ENCODE data around the gene ZBTB14. TPM values are rescaled to one million over a fixed set of nuclear protein-coding genes. Genes with fewer than 3 reads are reported as not detected.

The ZBTB14 gene
- total RNA-seq, 1 donor from 2014 or later = 9.0 TPM

GRCh38 chr18:5315838-5316237, 20.3 kb upstream of the ZBTB14 start:
- no peaks in the 10 kb centered on the region for H4K20me1 ChIP-seq (ENCODE audit: insufficient read depth, low read length)
- no peaks in the 10 kb centered on the region for H3K36me3 ChIP-seq (ENCODE audit: insufficient read depth, low read length)
- H3K4me3 Mint-ChIP-seq (ENCODE audit: unreplicated experiment) = no peak overlapping the region
- H3K4me1 Mint-ChIP-seq (ENCODE audit: low read depth, unreplicated experiment) = no peaks in the 10 kb centered on the region
- no peak overlapping the region for H3K4me3 ChIP-seq (ENCODE audit: insufficient read depth, low read depth, low read length)
- H3K79me2 ChIP-seq (ENCODE audit: insufficient read depth, low read length) = no peaks in the 10 kb centered on the region
- no peak overlapping the region for H3K9ac ChIP-seq (ENCODE audit: low read length)
- H3K27ac Mint-ChIP-seq (ENCODE audit: unreplicated experiment) = no peak overlapping the region
- TF ChIP-seq CTCF (IDR thresholded peaks at IDR 0.05; ENCODE audit: insufficient read depth, low read depth, low read length) = no peak
- no peak for TF ChIP-seq EZH2 (IDR thresholded peaks at IDR 0.05; ENCODE audit: insufficient read depth, low read length)
- H3K4me2 ChIP-seq (ENCODE audit: low read length) = no peak overlapping the region
- no peak overlapping the region for H2AFZ ChIP-seq (ENCODE audit: low read depth, low read length)
- no peaks in the 10 kb centered on the region for H3K9me3 ChIP-seq (ENCODE audit: insufficient read depth, low read depth, low read length)
- H3K36me3 Mint-ChIP-seq (ENCODE audit: low read depth, unreplicated experiment) = no peaks in the 10 kb centered on the region
- FAIRE-seq (no peak), DNase-seq (ENCODE audit: low read depth) (no peak)
- H3K27ac ChIP-seq (ENCODE audit: low read depth, low read length) = no peak overlapping the region
- no peaks in the 10 kb centered on the region for H3K9me3 Mint-ChIP-seq (ENCODE audit: unreplicated experiment)
- H3K27me3 ChIP-seq (ENCODE audit: insufficient read depth, low read length) = no peaks in the 10 kb centered on the region
- no peaks in the 10 kb centered on the region for H3K4me1 ChIP-seq (ENCODE audit: insufficient read depth, low read length)
- H3K27me3 Mint-ChIP-seq (ENCODE audit: low read depth, unreplicated experiment) = peaks cover 2% of the 10 kb centered on the region

DNA sequence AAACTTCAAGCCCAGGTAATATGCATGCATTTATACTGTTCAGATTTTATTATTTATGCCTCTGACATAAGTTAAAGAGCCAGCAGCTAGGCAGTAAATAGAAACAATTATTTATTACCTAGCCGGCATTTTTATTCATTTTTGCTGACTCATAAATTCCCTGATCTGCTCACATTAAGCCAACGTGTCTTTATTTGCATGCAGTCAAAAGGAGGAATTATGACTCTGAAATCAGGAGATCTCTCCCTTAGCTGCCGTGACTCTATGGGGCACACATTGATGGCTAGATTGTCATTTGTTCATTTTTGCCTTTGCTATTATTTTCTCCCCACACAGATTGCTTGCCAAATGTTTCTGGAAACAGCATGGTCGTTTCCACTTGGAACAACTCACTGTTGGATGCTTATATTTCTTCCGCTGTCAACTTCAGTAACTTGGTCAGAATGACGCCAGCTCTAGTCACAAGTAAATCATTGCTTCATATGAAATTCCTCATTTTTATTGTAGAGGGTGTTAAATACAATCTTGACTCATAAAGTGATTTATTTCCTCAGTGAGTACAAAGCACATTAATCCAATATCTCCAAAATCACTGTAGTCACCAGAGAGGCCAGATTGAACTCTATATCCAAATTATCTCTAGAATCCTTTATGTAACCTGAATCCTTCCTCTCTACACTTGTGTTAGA, 15.9 kb upstream of the ZBTB14 start:
- FAIRE-seq (no peak), DNase-seq (ENCODE audit: low read depth) (no peak)
- H3K27me3 ChIP-seq (ENCODE audit: insufficient read depth, low read length) = no peaks in the 10 kb centered on the region
- Mint-ChIP-seq H3K27me3 (ENCODE audit: low read depth, unreplicated experiment) (no peaks in the 10 kb centered on the region), H3K9me3 (ENCODE audit: unreplicated experiment) (no peaks in the 10 kb centered on the region), H3K4me3 (ENCODE audit: unreplicated experiment) (no peak overlapping the region), H3K4me1 (ENCODE audit: low read depth, unreplicated experiment) (no peaks in the 10 kb centered on the region), H3K36me3 (ENCODE audit: low read depth, unreplicated experiment) (no peaks in the 10 kb centered on the region), H3K27ac (ENCODE audit: unreplicated experiment) (no peak overlapping the region)
- H3K4me1 ChIP-seq (ENCODE audit: insufficient read depth, low read length) = no peaks in the 10 kb centered on the region
- H3K9me3 ChIP-seq (ENCODE audit: insufficient read depth, low read depth, low read length) = no peaks in the 10 kb centered on the region
- no peak overlapping the region for H3K4me2 ChIP-seq (ENCODE audit: low read length)
- no peak overlapping the region for H3K9ac ChIP-seq (ENCODE audit: low read length)
- no peaks in the 10 kb centered on the region for H3K36me3 ChIP-seq (ENCODE audit: insufficient read depth, low read length)
- no peaks in the 10 kb centered on the region for H3K79me2 ChIP-seq (ENCODE audit: insufficient read depth, low read length)
- TF ChIP-seq EZH2 (IDR thresholded peaks at IDR 0.05; ENCODE audit: insufficient read depth, low read length) = no peak
- no peak overlapping the region for H2AFZ ChIP-seq (ENCODE audit: low read depth, low read length)
- no peak overlapping the region for H3K4me3 ChIP-seq (ENCODE audit: insufficient read depth, low read depth, low read length)
- H4K20me1 ChIP-seq (ENCODE audit: insufficient read depth, low read length) = no peaks in the 10 kb centered on the region
- H3K27ac ChIP-seq (ENCODE audit: low read depth, low read length) = no peak overlapping the region

- H3K27ac ChIP-seq (ENCODE audit: low read depth, low read length) = no peak overlapping the region
- H3K4me2 ChIP-seq (ENCODE audit: low read length) = no peak overlapping the region
- TF ChIP-seq CTCF (IDR thresholded peaks at IDR 0.05; ENCODE audit: insufficient read depth, low read depth, low read length) = no peak
- no peak for TF ChIP-seq EZH2 (IDR thresholded peaks at IDR 0.05; ENCODE audit: insufficient read depth, low read length)
- no peaks in the 10 kb centered on the region for H4K20me1 ChIP-seq (ENCODE audit: insufficient read depth, low read length)
- H3K4me3 ChIP-seq (ENCODE audit: insufficient read depth, low read depth, low read length) = no peak overlapping the region
- H3K4me3 Mint-ChIP-seq (ENCODE audit: unreplicated experiment) = no peak overlapping the region
- H3K27me3 Mint-ChIP-seq (ENCODE audit: low read depth, unreplicated experiment) = peaks cover 1% of the 10 kb centered on the region
- no peak overlapping the region for H2AFZ ChIP-seq (ENCODE audit: low read depth, low read length)
- H3K4me1 Mint-ChIP-seq (ENCODE audit: low read depth, unreplicated experiment) = no peaks in the 10 kb centered on the region
- FAIRE-seq (no peak), DNase-seq (ENCODE audit: low read depth) (no peak)
- no peaks in the 10 kb centered on the region for H3K27me3 ChIP-seq (ENCODE audit: insufficient read depth, low read length)
- H3K27ac Mint-ChIP-seq (ENCODE audit: unreplicated experiment) = no peak overlapping the region
- no peaks in the 10 kb centered on the region for H3K9me3 ChIP-seq (ENCODE audit: insufficient read depth, low read depth, low read length)
- no peaks in the 10 kb centered on the region for H3K9me3 Mint-ChIP-seq (ENCODE audit: unreplicated experiment)
- no peaks in the 10 kb centered on the region for H3K4me1 ChIP-seq (ENCODE audit: insufficient read depth, low read length)
- H3K36me3 ChIP-seq (ENCODE audit: insufficient read depth, low read length) = no peaks in the 10 kb centered on the region
- H3K79me2 ChIP-seq (ENCODE audit: insufficient read depth, low read length) = no peaks in the 10 kb centered on the region
- no peaks in the 10 kb centered on the region for H3K36me3 Mint-ChIP-seq (ENCODE audit: low read depth, unreplicated experiment)
- no peak overlapping the region for H3K9ac ChIP-seq (ENCODE audit: low read length)
These were observed 14.5 kb upstream of the ZBTB14 start for GRCh38 chr18:5309888-5310470.

All from astrocyte (in vitro differentiated cells and primary cell).